Central memory CD8-positive, alpha-beta T cell (primary cell): Measurements from ENCODE around the gene BIRC5.

ENCODE experiments used
- ATAC-seq: fragments of 150-1000 bp; cut with Tn5 transposase; replicated peaks from 2 replicates; pipeline ENCODE4 v1.10.0; 2022; ENCODE audit warnings: mild to moderate bottlenecking, moderate FRiP score, moderate number of reproducible peaks; ENCODE audit not compliant: poor library complexity, severe bottlenecking; ENCODE audit errors: extremely low read depth
- DNase-seq, 2 donors: peaks; one replicate each; pipeline ENCODE4 v3.0.0; 2021; ENCODE audit warnings: low spot score in 2 of 2
- H3K27ac Mint-ChIP-seq: one replicate; pipeline ENCODE4 v1.8.0; 2022; ENCODE audit warnings: low read depth, mild to moderate bottlenecking, moderate library complexity, mixed read lengths
- H3K27me3 Mint-ChIP-seq: one replicate; pipeline ENCODE4 v1.8.0; 2022; ENCODE audit warnings: mixed read lengths
- H3K36me3 Mint-ChIP-seq: one replicate; pipeline ENCODE4 v1.8.0; 2022; ENCODE audit warnings: mild to moderate bottlenecking, moderate library complexity, mixed read lengths; ENCODE audit not compliant: insufficient read depth
- H3K4me1 Mint-ChIP-seq: one replicate; pipeline ENCODE4 v1.8.0; 2022; ENCODE audit warnings: mixed read lengths
- H3K4me3 Mint-ChIP-seq: one replicate; pipeline ENCODE4 v1.8.0; 2022; ENCODE audit warnings: mild to moderate bottlenecking, moderate library complexity, mixed read lengths
- H3K9me3 Mint-ChIP-seq: one replicate; pipeline ENCODE4 v1.8.0; 2022; ENCODE audit warnings: mixed read lengths

BIRC5 gene

GRCh38 chr17:78174870-78175642 lies 39.0 kb upstream of the BIRC5 start:
- Mint-ChIP-seq H3K4me3 (no peak overlapping the region), H3K4me1 (peaks cover 51% of the 10 kb centered on the region), H3K27ac (no peak overlapping the region), H3K36me3 (peaks cover 16% of the 10 kb centered on the region), H3K27me3 (no peaks in the 10 kb centered on the region), H3K9me3 (no peaks in the 10 kb centered on the region)
- ATAC-seq (no peak), DNase-seq (no peak)

DNA sequence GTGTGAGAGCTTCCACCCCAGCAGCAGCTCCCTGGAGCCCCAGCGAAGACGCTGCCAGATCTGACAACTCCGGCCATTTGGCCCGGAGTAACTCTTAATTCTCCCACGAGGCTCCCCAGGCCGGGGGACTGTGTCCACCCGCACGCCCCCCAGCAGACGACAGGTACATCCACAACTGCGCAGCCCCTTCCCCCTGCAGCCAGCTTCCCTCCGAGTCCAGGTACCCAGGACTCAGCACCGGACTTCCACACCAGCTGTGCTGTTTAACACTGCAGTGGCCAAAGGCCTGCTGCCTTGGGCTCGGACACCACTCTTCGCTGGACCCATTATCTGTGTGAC lies 38.4 kb upstream of the BIRC5 start:
- H3K4me3 Mint-ChIP-seq = no peak overlapping the region

DNA sequence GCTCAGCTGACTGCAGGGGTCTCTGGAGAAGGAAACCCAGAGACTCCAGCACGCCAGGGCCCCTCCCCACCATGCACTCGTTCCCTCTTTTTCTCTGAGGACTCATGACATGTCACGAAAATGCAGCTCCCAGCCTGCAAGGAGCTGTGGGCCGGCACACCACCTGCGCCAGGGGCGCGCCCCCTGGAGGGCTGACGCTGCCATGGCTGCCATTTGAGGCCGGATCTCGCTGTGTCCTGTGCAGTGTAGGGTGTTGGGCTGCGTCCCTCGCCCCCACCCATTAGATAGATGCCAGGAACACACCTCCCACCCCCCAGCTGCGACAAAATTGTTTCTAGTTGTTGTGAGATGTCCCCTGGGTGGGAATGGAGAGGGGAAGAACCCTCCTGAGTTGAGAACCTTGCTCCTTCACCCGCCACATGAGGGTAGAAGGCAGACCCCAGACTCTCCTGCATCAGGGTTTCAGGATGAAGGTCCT lies 37.5 kb upstream of the BIRC5 start:
- ATAC-seq = peak; percentile 48
- Mint-ChIP-seq H3K4me3 (no peak overlapping the region), H3K27ac (no peak overlapping the region), H3K4me1 (peaks cover 46% of the 10 kb centered on the region), H3K36me3 (peaks cover 12% of the 10 kb centered on the region), H3K27me3 (no peaks in the 10 kb centered on the region), H3K9me3 (no peaks in the 10 kb centered on the region)
- DNase-seq = peak; percentile 54 to 67

More for the DNA sequence above, 38.4 kb upstream of the BIRC5 start:
- Mint-ChIP-seq H3K36me3 (peaks cover 13% of the 10 kb centered on the region), H3K27ac (no peak overlapping the region), H3K9me3 (no peaks in the 10 kb centered on the region), H3K27me3 (no peaks in the 10 kb centered on the region), H3K4me1 (peaks cover 53% of the 10 kb centered on the region)
- DNase-seq = no peak
- ATAC-seq = no peak

DNA sequence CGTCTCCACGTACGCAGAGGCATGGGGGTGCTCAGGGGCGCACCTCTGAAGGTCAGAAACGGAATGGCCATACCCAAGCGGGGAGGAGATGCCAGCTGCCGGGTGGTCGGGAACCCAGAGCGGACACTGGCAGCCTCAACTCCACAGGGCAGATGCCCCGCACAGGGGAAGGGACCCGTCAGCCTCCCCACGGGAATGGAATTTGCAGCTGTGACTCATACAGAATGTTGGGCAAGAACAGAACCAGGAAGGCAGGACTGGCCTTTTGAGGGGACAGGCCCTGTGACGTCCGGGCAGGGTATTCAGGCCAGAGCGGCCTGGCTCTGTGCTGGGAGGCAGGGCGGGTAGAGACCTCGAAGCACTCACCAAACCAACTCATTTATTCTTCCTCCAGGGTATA lies 34.7 kb upstream of the BIRC5 start:
- no peak for ATAC-seq
- no peaks in the 10 kb centered on the region for H3K27me3 Mint-ChIP-seq
- H3K4me1 Mint-ChIP-seq = peaks cover 19% of the 10 kb centered on the region
- no peaks in the 10 kb centered on the region for H3K9me3 Mint-ChIP-seq
- H3K4me3 Mint-ChIP-seq = peak overlapping the region; percentile 9
- no peak overlapping the region for H3K27ac Mint-ChIP-seq
- H3K36me3 Mint-ChIP-seq = peaks cover 4% of the 10 kb centered on the region
- no peak for DNase-seq

- peak overlapping the region; percentile 60 for H3K4me3 Mint-ChIP-seq
- H3K9me3 Mint-ChIP-seq = no peaks in the 10 kb centered on the region
- H3K4me1 Mint-ChIP-seq = peaks cover 19% of the 10 kb centered on the region
- H3K36me3 Mint-ChIP-seq = peaks cover 3% of the 10 kb centered on the region
- peak overlapping the region; percentile 87 for H3K27ac Mint-ChIP-seq
- DNase-seq (no peak), ATAC-seq (peak; percentile 14)
- H3K27me3 Mint-ChIP-seq = no peaks in the 10 kb centered on the region
Measured at GRCh38 chr17:78180083-78180482, 34.0 kb upstream of the BIRC5 start.

GRCh38 chr17:78180508-78180907 lies 33.5 kb upstream of the BIRC5 start:
- H3K27me3 Mint-ChIP-seq = no peaks in the 10 kb centered on the region
- DNase-seq (no peak), ATAC-seq (no peak)
- H3K36me3 Mint-ChIP-seq = peaks cover 3% of the 10 kb centered on the region
- peak overlapping the region; percentile 60 for H3K4me3 Mint-ChIP-seq
- peak overlapping the region; percentile 87 for H3K27ac Mint-ChIP-seq
- no peaks in the 10 kb centered on the region for H3K9me3 Mint-ChIP-seq
- peaks cover 19% of the 10 kb centered on the region for H3K4me1 Mint-ChIP-seq

GRCh38 chr17:78182504-78182903 lies 31.5 kb upstream of the BIRC5 start:
- Mint-ChIP-seq H3K36me3 (peaks cover 5% of the 10 kb centered on the region), H3K27ac (no peak overlapping the region), H3K9me3 (no peaks in the 10 kb centered on the region), H3K4me1 (peaks cover 12% of the 10 kb centered on the region), H3K27me3 (no peaks in the 10 kb centered on the region), H3K4me3 (no peak overlapping the region)
- ATAC-seq (no peak), DNase-seq (no peak)

DNA sequence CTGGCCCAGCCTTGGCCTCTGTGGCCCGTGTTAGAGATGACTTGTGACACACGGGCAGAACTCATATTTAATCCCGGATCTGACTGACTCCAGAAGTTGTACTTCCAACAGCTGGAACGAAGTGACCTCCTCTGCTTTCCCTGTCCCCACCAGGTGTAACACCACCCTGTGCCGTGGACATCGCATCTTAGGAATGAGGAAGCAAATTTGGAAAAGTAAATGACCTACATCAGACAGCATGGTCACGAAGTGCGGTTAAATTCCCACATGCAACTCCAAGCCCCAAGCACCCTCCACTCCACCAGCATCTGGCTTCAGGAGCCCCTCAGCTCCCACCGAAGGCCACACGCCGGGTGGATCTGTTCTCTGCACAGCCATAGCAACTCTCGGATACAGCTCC lies 30.1 kb upstream of the BIRC5 start:
- Mint-ChIP-seq H3K4me3 (no peak overlapping the region), H3K27me3 (no peaks in the 10 kb centered on the region), H3K4me1 (peaks cover 12% of the 10 kb centered on the region), H3K9me3 (no peaks in the 10 kb centered on the region), H3K36me3 (peaks cover 5% of the 10 kb centered on the region), H3K27ac (no peak overlapping the region)
- no peak for DNase-seq
- no peak for ATAC-seq

GRCh38 chr17:78184351-78184750 lies 29.7 kb upstream of the BIRC5 start:
- Mint-ChIP-seq H3K36me3 (peaks cover 5% of the 10 kb centered on the region), H3K27me3 (no peaks in the 10 kb centered on the region), H3K4me3 (no peak overlapping the region), H3K4me1 (peaks cover 12% of the 10 kb centered on the region), H3K27ac (no peak overlapping the region), H3K9me3 (no peaks in the 10 kb centered on the region)
- no peak for ATAC-seq
- no peak for DNase-seq

DNA sequence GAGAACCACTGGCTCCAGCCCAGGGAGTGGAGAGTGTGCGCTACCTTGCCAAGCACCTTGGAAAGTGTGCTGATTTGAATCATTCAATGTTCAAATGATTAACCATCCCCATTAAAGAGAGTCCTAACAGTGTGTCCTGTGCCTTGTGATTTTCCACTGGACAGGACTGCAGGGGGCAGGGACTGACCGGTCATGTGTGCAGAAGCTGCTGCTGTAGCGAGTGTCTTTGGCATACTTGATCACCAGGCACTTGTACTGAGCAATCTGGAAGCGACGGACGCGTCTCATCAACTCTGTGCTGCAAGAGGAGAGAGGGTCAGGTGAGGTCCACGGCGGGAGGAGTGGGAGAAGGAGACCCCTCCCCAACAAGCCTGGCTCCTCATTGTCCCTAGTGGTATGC lies 29.2 kb upstream of the BIRC5 start:
- Mint-ChIP-seq H3K27me3 (no peaks in the 10 kb centered on the region), H3K4me1 (peaks cover 12% of the 10 kb centered on the region), H3K27ac (no peak overlapping the region), H3K9me3 (no peaks in the 10 kb centered on the region), H3K36me3 (peaks cover 5% of the 10 kb centered on the region), H3K4me3 (peak overlapping the region; percentile 11)
- DNase-seq = no peak
- ATAC-seq = no peak

DNA sequence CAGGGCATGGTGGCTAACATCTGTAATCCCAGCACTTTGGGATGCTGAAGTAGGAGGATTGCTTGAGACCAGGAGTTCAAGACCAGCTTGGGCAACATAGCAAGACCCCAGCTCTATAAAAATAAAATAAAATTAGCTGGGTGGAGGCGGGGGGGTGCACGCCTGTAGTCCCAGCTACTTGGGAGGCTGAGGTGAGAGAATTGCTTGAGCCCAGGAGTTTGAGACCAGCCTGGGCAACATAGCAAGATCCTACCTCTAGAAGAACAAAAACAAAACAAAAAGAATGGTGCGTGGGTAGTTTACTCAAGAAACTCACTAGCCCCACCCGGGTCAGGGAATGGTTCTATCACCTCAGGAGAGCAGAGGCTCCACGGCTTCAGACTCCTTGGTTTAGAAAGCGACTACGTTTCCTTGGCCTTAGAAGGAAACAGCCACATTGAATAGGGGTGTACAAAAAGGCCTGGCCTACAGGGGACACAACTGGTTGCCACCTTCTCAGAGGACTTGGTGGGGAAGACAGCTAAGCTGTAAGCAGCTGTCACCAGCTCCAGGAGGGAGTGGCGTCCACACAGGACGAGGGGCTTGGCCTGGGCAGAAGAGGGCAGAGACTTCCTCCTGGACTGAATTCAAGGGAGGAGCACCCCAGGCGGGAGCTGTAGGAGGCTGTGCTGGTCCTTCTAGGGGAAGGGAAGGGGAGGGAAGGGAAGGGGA lies 27.9 kb upstream of the BIRC5 start:
- Mint-ChIP-seq H3K27ac (peak overlapping the region; percentile 68), H3K4me3 (peak overlapping the region; percentile 65), H3K4me1 (peaks cover 6% of the 10 kb centered on the region), H3K27me3 (no peaks in the 10 kb centered on the region), H3K36me3 (peaks cover 2% of the 10 kb centered on the region), H3K9me3 (no peaks in the 10 kb centered on the region)
- ATAC-seq = no peak
- DNase-seq = no peak

- ATAC-seq (peak; percentile 88), DNase-seq (peak; percentile 58 to 64)
- H3K27ac Mint-ChIP-seq = peak within 1 kb of the TSS; percentile 68
- peaks cover 2% of the 10 kb centered on the region for H3K36me3 Mint-ChIP-seq
- peaks cover 6% of the 10 kb centered on the region for H3K4me1 Mint-ChIP-seq
- H3K4me3 Mint-ChIP-seq = peak within 1 kb of the TSS; percentile 65
- H3K9me3 Mint-ChIP-seq = no peaks in the 10 kb centered on the region
- no peaks in the 10 kb centered on the region for H3K27me3 Mint-ChIP-seq
Measured at GRCh38 chr17:78186692-78187595, 27.1 kb upstream of the BIRC5 start, which contains the start of the genes AFMID and TK1. AFMID (plus strand) TSS chr17:78187362; CDS start chr17:78187371, 9 bp downstream. TK1 (minus strand) TSS chr17:78187052; CDS start chr17:78186994, 58 bp downstream.
